ENCODE results near the gene CIAO2B.
"Not testable (repeated sequence)": the region's sequence is repeated elsewhere in the genome, so short reads cannot be mapped to it uniquely, and the experiment has no call there.

DNA sequence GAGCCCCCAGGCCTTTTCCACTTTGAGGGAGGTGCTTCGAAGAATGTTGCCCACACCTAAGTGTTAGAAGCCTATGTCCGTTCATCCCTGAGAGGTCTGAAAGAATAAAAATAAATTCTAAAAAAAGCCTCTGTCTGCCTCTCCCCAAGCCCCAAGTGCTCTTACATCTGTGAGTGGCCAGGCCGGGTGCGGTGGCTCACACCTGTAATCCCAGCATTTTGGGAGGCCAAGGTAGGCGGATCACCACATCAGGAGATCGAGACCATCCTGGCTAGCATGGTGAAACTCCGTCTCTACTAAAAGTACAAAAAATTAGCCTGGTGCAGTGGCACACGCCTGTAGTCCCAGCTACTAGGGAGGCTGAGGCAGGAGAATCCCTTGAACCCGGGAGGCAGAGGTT lies 10.8 kb upstream of the CIAO2B start:
- TF ChIP-seq, protein P1, sequence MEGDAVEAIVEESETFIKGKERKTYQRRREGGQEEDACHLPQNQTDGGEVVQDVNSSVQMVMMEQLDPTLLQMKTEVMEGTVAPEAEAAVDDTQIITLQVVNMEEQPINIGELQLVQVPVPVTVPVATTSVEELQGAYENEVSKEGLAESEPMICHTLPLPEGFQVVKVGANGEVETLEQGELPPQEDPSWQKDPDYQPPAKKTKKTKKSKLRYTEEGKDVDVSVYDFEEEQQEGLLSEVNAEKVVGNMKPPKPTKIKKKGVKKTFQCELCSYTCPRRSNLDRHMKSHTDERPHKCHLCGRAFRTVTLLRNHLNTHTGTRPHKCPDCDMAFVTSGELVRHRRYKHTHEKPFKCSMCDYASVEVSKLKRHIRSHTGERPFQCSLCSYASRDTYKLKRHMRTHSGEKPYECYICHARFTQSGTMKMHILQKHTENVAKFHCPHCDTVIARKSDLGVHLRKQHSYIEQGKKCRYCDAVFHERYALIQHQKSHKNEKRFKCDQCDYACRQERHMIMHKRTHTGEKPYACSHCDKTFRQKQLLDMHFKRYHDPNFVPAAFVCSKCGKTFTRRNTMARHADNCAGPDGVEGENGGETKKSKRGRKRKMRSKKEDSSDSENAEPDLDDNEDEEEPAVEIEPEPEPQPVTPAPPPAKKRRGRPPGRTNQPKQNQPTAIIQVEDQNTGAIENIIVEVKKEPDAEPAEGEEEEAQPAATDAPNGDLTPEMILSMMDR (IDR thresholded peaks at IDR 0.05), result not testable (repeated sequence)
- TF ChIP-seq POLR2AphosphoS5 (IDR thresholded peaks at IDR 0.05), result peak in 1 of 4 donors; percentile 7
- not testable (repeated sequence) for TF ChIP-seq EP300 (IDR thresholded peaks at IDR 0.05)

Data from sigmoid colon (tissue), 4 donors.